ENCODE data around the gene HS6ST3.
"Not testable (repeated sequence)": the region's sequence is repeated elsewhere in the genome, so short reads cannot be mapped to it uniquely, and the experiment has no call there.

The HS6ST3 gene

GRCh38 chr13:96093296-96094006 is 3.5 kb downstream of the HS6ST3 start:
- DNase-seq = no peak

GRCh38 chr13:96100457-96101220 is 10.7 kb downstream of the HS6ST3 start:
- DNase-seq = no peak

GRCh38 chr13:96104516-96104915 is 14.6 kb downstream of the HS6ST3 start:
- no peak for DNase-seq

GRCh38 chr13:96108072-96108471 is 18.2 kb downstream of the HS6ST3 start:
- DNase-seq = not testable (repeated sequence)

- no peak for DNase-seq
These were observed 19.2 kb downstream of the HS6ST3 start for GRCh38 chr13:96109125-96109524.

- DNase-seq = no peak
These were observed 23.0 kb downstream of the HS6ST3 start for GRCh38 chr13:96112936-96113335.

- DNase-seq = not testable (repeated sequence)
These were observed 25.5 kb downstream of the HS6ST3 start for GRCh38 chr13:96115368-96115767.

GRCh38 chr13:96119921-96120320 is 30.0 kb downstream of the HS6ST3 start:
- no peak for DNase-seq

GRCh38 chr13:96130818-96131340 is 41.0 kb downstream of the HS6ST3 start:
- no peak for DNase-seq

GRCh38 chr13:96141032-96141431 is 51.1 kb downstream of the HS6ST3 start:
- no peak for DNase-seq

- no peak for DNase-seq
These were observed 69.8 kb downstream of the HS6ST3 start for GRCh38 chr13:96159725-96160124.

- no peak for DNase-seq
These were observed 71.2 kb downstream of the HS6ST3 start for GRCh38 chr13:96161141-96161540.

- no peak for DNase-seq
These were observed 75.9 kb downstream of the HS6ST3 start for GRCh38 chr13:96165840-96166239.

GRCh38 chr13:96172066-96172465 is 82.2 kb downstream of the HS6ST3 start:
- no peak for DNase-seq

- no peak for DNase-seq
These were observed 88.9 kb downstream of the HS6ST3 start for GRCh38 chr13:96178759-96179158.

- DNase-seq = no peak
These were observed 89.4 kb downstream of the HS6ST3 start for GRCh38 chr13:96179309-96179708.

GRCh38 chr13:96181911-96182310 is 92.0 kb downstream of the HS6ST3 start:
- no peak for DNase-seq

- no peak for DNase-seq
These were observed 95.9 kb downstream of the HS6ST3 start for GRCh38 chr13:96185818-96186217.

- DNase-seq = no peak
These were observed 101.5 kb downstream of the HS6ST3 start for GRCh38 chr13:96191367-96191766.

- no peak for DNase-seq
These were observed 103.9 kb downstream of the HS6ST3 start for GRCh38 chr13:96193728-96194310.

GRCh38 chr13:96198038-96198437 is 108.1 kb downstream of the HS6ST3 start:
- no peak for DNase-seq

GRCh38 chr13:96199315-96199714 is 109.4 kb downstream of the HS6ST3 start:
- DNase-seq = no peak

GRCh38 chr13:96200810-96201209 is 110.9 kb downstream of the HS6ST3 start:
- DNase-seq = no peak

- DNase-seq = no peak
These were observed 112.4 kb downstream of the HS6ST3 start for GRCh38 chr13:96202315-96202714.

Measured in bone marrow (tissue), 2 donors.